Activated naive CD8-positive, alpha-beta T cell treated with anti-CD3 and anti-CD28 coated beads, Interleukin-2, amount 50 U/mL, for 24 hours (primary cell): ENCODE results near the gene NOX4.
"Not testable (repeated sequence)": the region's sequence is repeated elsewhere in the genome, so short reads cannot be mapped to it uniquely, and the experiment has no call there.

Experiments used
- ATAC-seq: fragments of 150-1000 bp; cut with Tn5 transposase; one replicate; pipeline ENCODE4 v1.10.0; 2021
- DNase-seq: peaks from one replicate; pipeline ENCODE4 v3.0.0; 2021
- H3K27ac Mint-ChIP-seq: one replicate; pipeline ENCODE4 v1.8.0; 2021; ENCODE audit warnings: mild to moderate bottlenecking, mixed read lengths
- H3K27me3 Mint-ChIP-seq: one replicate; pipeline ENCODE4 v1.8.0; 2021; ENCODE audit warnings: mixed read lengths
- H3K36me3 Mint-ChIP-seq: one replicate; pipeline ENCODE4 v1.8.0; 2021; ENCODE audit warnings: low read depth, mixed read lengths
- H3K4me1 Mint-ChIP-seq: one replicate; pipeline ENCODE4 v1.8.0; 2021; ENCODE audit warnings: mixed read lengths
- H3K4me3 Mint-ChIP-seq: one replicate; pipeline ENCODE4 v1.8.0; 2021; ENCODE audit warnings: mild to moderate bottlenecking, moderate library complexity, mixed read lengths
- H3K9me3 Mint-ChIP-seq: one replicate; pipeline ENCODE4 v1.8.0; 2021; ENCODE audit warnings: mixed read lengths

The NOX4 gene

GRCh38 chr11:89441606-89442005 is 49.6 kb downstream of the NOX4 start:
- H3K27ac Mint-ChIP-seq = no peak overlapping the region
- no peak for DNase-seq
- H3K4me3 Mint-ChIP-seq = no peak overlapping the region
- no peak for ATAC-seq
- peaks cover 16% of the 10 kb centered on the region for H3K9me3 Mint-ChIP-seq
- H3K36me3 Mint-ChIP-seq = no peaks in the 10 kb centered on the region
- H3K27me3 Mint-ChIP-seq = no peaks in the 10 kb centered on the region
- H3K4me1 Mint-ChIP-seq = no peaks in the 10 kb centered on the region

DNA sequence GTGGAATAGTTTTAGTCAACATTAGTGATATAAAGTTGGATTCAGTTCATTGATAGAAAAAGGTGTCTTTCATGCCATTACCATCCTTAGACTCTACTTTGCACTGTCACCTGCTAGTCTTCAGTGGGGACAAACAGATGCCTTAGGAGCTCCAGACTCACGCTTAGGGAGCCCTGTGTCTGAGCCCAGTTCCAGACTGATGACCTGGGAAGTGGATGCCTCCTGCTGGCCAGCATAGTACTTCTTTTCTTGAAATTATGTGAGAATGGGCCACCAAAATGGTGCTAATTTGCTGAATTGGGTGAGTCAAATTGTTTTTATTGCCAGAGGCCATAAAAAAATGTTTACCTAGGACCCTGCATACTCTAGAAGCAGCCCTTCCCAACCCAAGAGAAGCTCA is 53.9 kb downstream of the NOX4 start:
- Mint-ChIP-seq H3K27ac (no peak overlapping the region), H3K36me3 (no peaks in the 10 kb centered on the region), H3K4me3 (no peak overlapping the region), H3K27me3 (no peaks in the 10 kb centered on the region), H3K9me3 (no peaks in the 10 kb centered on the region), H3K4me1 (no peaks in the 10 kb centered on the region)
- ATAC-seq (no peak), DNase-seq (no peak)

DNA sequence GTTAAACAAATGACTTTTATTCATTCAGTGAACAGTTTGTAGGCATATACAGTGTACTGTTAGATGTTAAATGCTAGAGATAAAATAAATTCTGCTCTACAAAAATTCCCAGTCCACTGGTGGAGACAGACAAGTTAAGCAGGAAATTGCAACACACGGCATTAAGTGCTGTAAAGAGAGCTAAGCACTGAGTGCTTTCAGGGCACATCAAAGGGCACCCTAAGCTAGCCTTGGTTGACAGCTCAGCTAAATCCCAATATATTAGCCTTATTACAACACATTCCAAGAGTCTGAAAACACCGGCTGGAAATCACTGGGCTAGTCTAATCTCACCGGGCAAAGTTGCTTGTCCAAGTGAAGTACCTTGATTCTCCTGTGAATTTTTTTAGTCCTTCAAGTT is 55.1 kb downstream of the NOX4 start:
- ATAC-seq (no peak), DNase-seq (no peak)
- H3K27me3 Mint-ChIP-seq = no peaks in the 10 kb centered on the region
- no peak overlapping the region for H3K27ac Mint-ChIP-seq
- H3K9me3 Mint-ChIP-seq = no peaks in the 10 kb centered on the region
- no peaks in the 10 kb centered on the region for H3K4me1 Mint-ChIP-seq
- H3K36me3 Mint-ChIP-seq = no peaks in the 10 kb centered on the region
- no peak overlapping the region for H3K4me3 Mint-ChIP-seq

DNA sequence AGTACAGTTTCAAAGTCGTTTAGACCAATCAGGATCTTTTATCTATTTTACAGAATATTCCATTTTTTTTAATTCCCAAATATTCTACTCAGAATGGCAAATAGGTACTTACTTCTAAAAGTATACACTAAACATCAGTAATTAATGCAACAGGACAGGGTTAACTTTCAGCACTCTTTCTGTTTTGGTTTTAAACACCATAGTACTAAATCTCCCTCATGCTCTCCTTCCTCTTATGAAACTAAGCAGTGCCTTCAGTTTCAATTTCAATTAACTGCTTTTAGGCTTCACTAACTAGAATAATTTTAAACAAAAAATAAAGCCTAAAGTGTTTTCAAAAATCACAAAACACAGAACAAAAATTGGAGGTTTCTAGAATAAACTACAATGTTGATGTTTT is 57.9 kb downstream of the NOX4 start:
- Mint-ChIP-seq H3K4me3 (no peak overlapping the region), H3K27ac (no peak overlapping the region)
- no peak for ATAC-seq

GRCh38 chr11:89432182-89432581 is 59.0 kb downstream of the NOX4 start:
- H3K9me3 Mint-ChIP-seq, H3K36me3 Mint-ChIP-seq, DNase-seq, H3K4me1 Mint-ChIP-seq, ATAC-seq, H3K4me3 Mint-ChIP-seq, H3K27me3 Mint-ChIP-seq, H3K27ac Mint-ChIP-seq: not testable (repeated sequence)

More for the DNA sequence above, 57.9 kb downstream of the NOX4 start:
- no peaks in the 10 kb centered on the region for H3K27me3 Mint-ChIP-seq
- no peaks in the 10 kb centered on the region for H3K36me3 Mint-ChIP-seq
- DNase-seq = no peak
- no peaks in the 10 kb centered on the region for H3K9me3 Mint-ChIP-seq
- no peaks in the 10 kb centered on the region for H3K4me1 Mint-ChIP-seq

- H3K36me3 Mint-ChIP-seq, H3K27ac Mint-ChIP-seq, H3K4me3 Mint-ChIP-seq, H3K4me1 Mint-ChIP-seq, DNase-seq, ATAC-seq, H3K9me3 Mint-ChIP-seq, H3K27me3 Mint-ChIP-seq: not testable (repeated sequence)
Measured at GRCh38 chr11:89426501-89426900, 64.7 kb downstream of the NOX4 start.

DNA sequence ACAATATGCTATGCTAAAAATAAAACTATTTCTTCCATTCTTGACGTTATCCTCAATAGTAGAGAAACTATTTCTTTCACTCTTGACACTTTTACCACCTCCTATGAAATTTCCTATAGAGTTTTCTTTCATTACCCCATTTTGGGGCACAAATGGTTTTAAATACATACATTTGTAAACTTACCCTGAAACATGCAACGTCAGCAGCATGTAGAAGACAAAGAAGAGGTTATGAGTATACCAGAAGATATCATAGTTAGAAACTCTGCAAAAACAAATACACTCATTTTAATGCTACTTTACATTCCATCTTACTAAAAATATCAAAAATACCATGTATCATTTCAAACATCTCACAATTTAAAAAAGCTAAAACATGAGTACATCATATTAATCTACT is 69.5 kb downstream of the NOX4 start:
- no peak for DNase-seq
- H3K4me1 Mint-ChIP-seq = no peaks in the 10 kb centered on the region
- no peak overlapping the region for H3K27ac Mint-ChIP-seq
- ATAC-seq = no peak
- H3K9me3 Mint-ChIP-seq = no peaks in the 10 kb centered on the region
- H3K36me3 Mint-ChIP-seq = no peaks in the 10 kb centered on the region
- no peaks in the 10 kb centered on the region for H3K27me3 Mint-ChIP-seq
- H3K4me3 Mint-ChIP-seq = no peak overlapping the region

GRCh38 chr11:89420981-89421380 is 70.2 kb downstream of the NOX4 start:
- no peaks in the 10 kb centered on the region for H3K4me1 Mint-ChIP-seq
- H3K27ac Mint-ChIP-seq = no peak overlapping the region
- no peak overlapping the region for H3K4me3 Mint-ChIP-seq
- no peaks in the 10 kb centered on the region for H3K9me3 Mint-ChIP-seq
- no peak for ATAC-seq
- no peaks in the 10 kb centered on the region for H3K27me3 Mint-ChIP-seq
- H3K36me3 Mint-ChIP-seq = no peaks in the 10 kb centered on the region
- no peak for DNase-seq

DNA sequence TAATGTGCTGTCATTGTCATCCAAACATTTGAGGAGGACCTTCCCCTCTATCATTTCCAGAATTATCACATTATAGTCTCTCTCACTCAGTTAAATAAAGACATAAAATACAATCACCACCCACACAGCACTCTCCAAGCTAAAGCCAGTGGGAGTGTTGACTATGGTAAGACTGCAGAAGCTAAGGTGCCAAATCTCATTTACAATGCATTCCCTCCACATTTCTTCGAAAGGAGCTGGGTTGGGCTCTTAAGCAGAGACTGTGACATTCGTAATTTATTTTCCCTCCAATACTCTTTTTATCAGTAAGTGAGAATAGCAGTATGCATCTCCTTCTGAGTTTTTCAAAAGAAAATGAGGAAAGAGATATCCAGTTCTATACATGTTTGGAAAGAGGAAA is 74.2 kb downstream of the NOX4 start:
- H3K27ac Mint-ChIP-seq = no peak overlapping the region
- no peaks in the 10 kb centered on the region for H3K9me3 Mint-ChIP-seq
- H3K4me1 Mint-ChIP-seq = no peaks in the 10 kb centered on the region
- H3K27me3 Mint-ChIP-seq = no peaks in the 10 kb centered on the region
- H3K36me3 Mint-ChIP-seq = no peaks in the 10 kb centered on the region
- ATAC-seq (no peak), DNase-seq (no peak)
- no peak overlapping the region for H3K4me3 Mint-ChIP-seq

DNA sequence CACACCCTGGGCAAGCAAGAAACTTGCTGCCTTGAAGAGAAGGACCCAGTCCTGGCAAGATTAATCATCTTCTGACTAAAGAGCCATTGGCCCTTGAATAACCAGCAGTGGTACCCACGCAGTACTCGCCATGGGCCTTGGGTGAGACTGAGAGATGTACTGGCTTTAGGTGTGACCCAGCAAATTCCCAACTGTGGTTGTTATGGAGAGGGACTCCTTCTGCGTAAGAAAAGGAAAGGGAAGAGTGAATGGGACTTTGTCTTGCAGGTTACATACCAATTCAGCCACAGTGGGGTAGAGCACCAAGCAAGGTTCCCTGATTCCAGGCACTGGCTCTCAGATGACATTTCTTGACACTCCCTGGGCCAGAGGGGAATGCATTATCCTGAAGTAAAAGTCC is 80.1 kb downstream of the NOX4 start:
- H3K27me3 Mint-ChIP-seq, H3K4me3 Mint-ChIP-seq, H3K4me1 Mint-ChIP-seq, H3K27ac Mint-ChIP-seq, H3K9me3 Mint-ChIP-seq, ATAC-seq, H3K36me3 Mint-ChIP-seq, DNase-seq: not testable (repeated sequence)

GRCh38 chr11:89410666-89411065 is 80.5 kb downstream of the NOX4 start:
- not testable (repeated sequence) for ATAC-seq, DNase-seq, H3K27me3 Mint-ChIP-seq, H3K27ac Mint-ChIP-seq, H3K4me3 Mint-ChIP-seq, H3K36me3 Mint-ChIP-seq, H3K9me3 Mint-ChIP-seq, H3K4me1 Mint-ChIP-seq

DNA sequence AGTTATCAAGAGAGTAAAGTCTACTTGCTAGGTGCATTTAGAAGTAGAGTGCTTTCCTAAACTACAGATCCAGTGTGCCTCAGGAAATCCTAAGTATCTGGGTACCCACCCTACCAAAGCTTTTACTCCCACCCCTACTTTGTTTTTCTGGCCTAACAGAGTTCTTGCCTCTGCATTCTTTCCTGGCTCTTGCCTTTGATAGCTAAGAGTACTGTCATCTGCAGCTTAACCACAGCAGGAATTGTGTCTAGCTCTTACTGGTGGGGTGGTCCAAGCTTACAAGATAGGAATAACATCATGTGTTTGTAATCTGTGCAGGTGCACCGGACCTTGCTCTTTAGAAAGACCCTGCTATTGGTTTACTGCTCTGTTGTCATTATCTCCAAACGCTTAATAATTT is 82.7 kb downstream of the NOX4 start:
- H3K36me3 Mint-ChIP-seq, DNase-seq, H3K9me3 Mint-ChIP-seq, H3K4me1 Mint-ChIP-seq, H3K27ac Mint-ChIP-seq, ATAC-seq, H3K4me3 Mint-ChIP-seq, H3K27me3 Mint-ChIP-seq: not testable (repeated sequence)

GRCh38 chr11:89405629-89406028 is 85.5 kb downstream of the NOX4 start:
- no peaks in the 10 kb centered on the region for H3K9me3 Mint-ChIP-seq
- no peaks in the 10 kb centered on the region for H3K4me1 Mint-ChIP-seq
- ATAC-seq (no peak), DNase-seq (no peak)
- no peak overlapping the region for H3K27ac Mint-ChIP-seq
- H3K27me3 Mint-ChIP-seq = no peaks in the 10 kb centered on the region
- H3K36me3 Mint-ChIP-seq = no peaks in the 10 kb centered on the region
- no peak overlapping the region for H3K4me3 Mint-ChIP-seq

DNA sequence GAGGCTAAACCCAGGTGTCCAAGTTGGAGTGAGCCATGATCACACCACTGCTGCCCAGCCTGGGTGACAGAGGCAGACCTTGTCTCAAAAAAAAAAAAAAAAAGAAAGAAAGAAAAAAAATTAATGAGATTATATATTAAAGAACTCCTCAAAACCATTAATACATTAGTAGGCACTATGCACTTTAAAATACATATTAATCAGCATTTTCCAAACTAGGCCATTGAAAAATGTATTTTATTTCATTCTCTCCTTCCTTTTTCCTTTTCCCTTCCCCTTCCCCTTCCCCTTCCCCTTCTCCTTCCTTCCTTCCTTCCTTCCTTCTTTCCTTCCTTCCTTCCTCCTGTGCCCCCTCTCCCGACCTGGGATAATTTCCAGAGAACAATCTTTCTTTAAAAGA is 99.5 kb downstream of the NOX4 start:
- H3K4me3 Mint-ChIP-seq, H3K9me3 Mint-ChIP-seq, H3K27me3 Mint-ChIP-seq, ATAC-seq, H3K36me3 Mint-ChIP-seq, DNase-seq, H3K4me1 Mint-ChIP-seq, H3K27ac Mint-ChIP-seq: not testable (repeated sequence)

GRCh38 chr11:89387501-89387900 is 103.7 kb downstream of the NOX4 start:
- not testable (repeated sequence) for H3K27me3 Mint-ChIP-seq, DNase-seq, H3K27ac Mint-ChIP-seq, H3K4me1 Mint-ChIP-seq, H3K36me3 Mint-ChIP-seq, ATAC-seq, H3K4me3 Mint-ChIP-seq, H3K9me3 Mint-ChIP-seq

- not testable (repeated sequence) for H3K27ac Mint-ChIP-seq, H3K9me3 Mint-ChIP-seq, H3K36me3 Mint-ChIP-seq, H3K4me1 Mint-ChIP-seq, DNase-seq, H3K4me3 Mint-ChIP-seq, ATAC-seq, H3K27me3 Mint-ChIP-seq
Measured at GRCh38 chr11:89382986-89383385, 108.2 kb downstream of the NOX4 start.
